Prostate gland (tissue), 2 donors: Measurements from ENCODE around the gene SLC13A3. TPM values are rescaled to one million over a fixed set of nuclear protein-coding genes. Genes with fewer than 3 reads are reported as not detected.

Experiments used
- DNase-seq: peaks from one replicate; pipeline ENCODE4 v3.0.0-alpha.2; 2019; ENCODE audit warnings: low spot score
- H3K27ac ChIP-seq, 2 donors: fragments of 200-600 bp; sonication (generic); 2 replicates each; pipeline ENCODE4 v1.5.1; 2017 to 2019
- H3K27me3 ChIP-seq: fragments of 200-600 bp; sonication (generic); replicated peaks from 2 replicates; pipeline ENCODE4 v1.5.1; 2019; ENCODE audit not compliant: insufficient read depth
- H3K36me3 ChIP-seq, 2 donors: fragments of 200-600 bp; sonication (generic); 1 replicate in 1 of 2; 2 replicates in 1 of 2; pipeline versions ENCODE4 v1.5.1 to v1.8.1; 2017 to 2019
- H3K4me1 ChIP-seq: fragments of 200-600 bp; sonication (generic); replicated peaks from 2 replicates; pipeline ENCODE4 v1.5.1; 2019
- H3K4me3 ChIP-seq, 2 donors: fragments of 200-600 bp; sonication (generic); 2 replicates each; pipeline ENCODE4 v1.5.1; 2017 to 2019
- H3K9me3 ChIP-seq: fragments of 200-600 bp; sonication (generic); 2 replicates; pipeline ENCODE4 v1.5.1; 2017
- CTCF ChIP-seq, 4 experiments: fragments of 200-600 bp in 2 of 4; fragments of 450-650 bp in 2 of 4; sonication (generic) in 2 of 4; IDR thresholded peaks; 1 replicate in 3 of 4; 2 replicates in 1 of 4; pipeline ENCODE4 v1.5.1; 2016 to 2019; ENCODE audit warnings: antibody characterized with exemption in 4 of 4, mild to moderate bottlenecking in 2 of 4, moderate library complexity in 2 of 4
- POLR2A ChIP-seq: fragments of 450-650 bp; IDR thresholded peaks from one replicate; pipeline ENCODE4 v1.6.1; 2016; ENCODE audit warnings: antibody characterized with exemption, mild to moderate bottlenecking
- POLR2AphosphoS5 ChIP-seq: sonication (generic); formaldehyde crosslinking; IDR thresholded peaks from one replicate; pipeline ENCODE4 v1.6.1; 2017; ENCODE audit warnings: antibody characterized with exemption
- whole genome bisulfite sequencing: methylation state at CpG from one replicate; pipeline ENCODE4 v1.1.5; 2018; 5-methylcytosine and 5-hydroxymethylcytosine counted together
- intact Hi-C: fragments of 100-400 bp; cut with DNase I; formaldehyde crosslinking; loops from one replicate; pipeline ENCODE4 v1.14.2; 2022
- total RNA-seq, 2 donors: library from RNA; depleted of rRNA; stranded (reverse); fragments of >200 nt; gene quantifications; one replicate each; pipeline ENCODE4 v1.1.0, GENCODE V29; 2016

The SLC13A3 gene
- total RNA-seq, 2 donors from 2014 or later: 10.5 to 16.9 TPM

GRCh38 chr20:46674253-46675083, 23.2 kb upstream of the SLC13A3 start:
- TF ChIP-seq CTCF (IDR thresholded peaks at IDR 0.05) (no peak), POLR2A (no peak), POLR2AphosphoS5 (no peak)
- intact Hi-C loops: no loop called here
- no peak for DNase-seq
- H3K27me3 ChIP-seq: no peaks in the 10 kb centered on the region
- H3K4me1 ChIP-seq: no peaks in the 10 kb centered on the region
- no peak overlapping the region for H3K4me3 ChIP-seq
- H3K9me3 ChIP-seq: no peaks in the 10 kb centered on the region
- H3K36me3 ChIP-seq: no peaks in the 10 kb centered on the region
- H3K27ac ChIP-seq: no peak overlapping the region
- 60% methylated on average over 14 of the region's 14 CpGs for WGBS

GRCh38 chr20:46673394-46674252, 22.4 kb upstream of the SLC13A3 start:
- 76% methylated on average over 11 of the region's 11 CpGs for WGBS
- intact Hi-C loops: no loop called here
- H3K36me3 ChIP-seq: no peaks in the 10 kb centered on the region
- H3K9me3 ChIP-seq: no peaks in the 10 kb centered on the region
- H3K27me3 ChIP-seq: no peaks in the 10 kb centered on the region
- no peak overlapping the region for H3K27ac ChIP-seq
- H3K4me1 ChIP-seq: no peaks in the 10 kb centered on the region
- TF ChIP-seq POLR2AphosphoS5 (no peak), CTCF (IDR thresholded peaks at IDR 0.05) (no peak), POLR2A (no peak)
- no peak for DNase-seq
- H3K4me3 ChIP-seq: no peak overlapping the region

- no peak overlapping the region for H3K4me3 ChIP-seq
- intact Hi-C loops: no loop called here
- DNase-seq: no peak
- no peak overlapping the region for H3K27ac ChIP-seq
- no peaks in the 10 kb centered on the region for H3K36me3 ChIP-seq
- TF ChIP-seq POLR2A (no peak), POLR2AphosphoS5 (no peak), CTCF (IDR thresholded peaks at IDR 0.05) (no peak)
- H3K9me3 ChIP-seq: no peaks in the 10 kb centered on the region
- no peaks in the 10 kb centered on the region for H3K27me3 ChIP-seq
- H3K4me1 ChIP-seq: no peaks in the 10 kb centered on the region
- over 99% methylated on average over 5 of the region's 5 CpGs for WGBS
Measured at GRCh38 chr20:46672543-46673148, 21.4 kb upstream of the SLC13A3 start.

- Histone ChIP-seq H3K4me3 (no peak overlapping the region), H3K27me3 (no peaks in the 10 kb centered on the region), H3K9me3 (no peaks in the 10 kb centered on the region), H3K36me3 (no peaks in the 10 kb centered on the region), H3K4me1 (no peaks in the 10 kb centered on the region), H3K27ac (no peak overlapping the region)
- no peak for TF ChIP-seq POLR2AphosphoS5
- TF ChIP-seq POLR2A: no peak
- intact Hi-C loops: no loop called here
- WGBS: 97% methylated on average over 3 of the region's 3 CpGs
- no peak for DNase-seq
Measured at GRCh38 chr20:46671866-46672542, 20.7 kb upstream of the SLC13A3 start.
